Sigmoid colon (tissue), 4 donors: ENCODE measurements around the gene MSH2.

ENCODE experiments used
- CTCF ChIP-seq, 4 experiments: fragments of 450-650 bp in 3 of 4; fragments of 200-600 bp in 1 of 4; IDR thresholded peaks; one replicate each; pipeline ENCODE4 v1.5.1; 2016 to 2019; ENCODE audit warnings: antibody characterized with exemption in 4 of 4, mild to moderate bottlenecking in 3 of 4, moderate library complexity in 2 of 4
- POLR2A ChIP-seq, 2 donors: fragments of 450-650 bp; IDR thresholded peaks; one replicate each; pipeline ENCODE4 v1.6.1; 2016; ENCODE audit warnings: antibody characterized with exemption in 2 of 2, mild to moderate bottlenecking in 2 of 2, moderate library complexity in 2 of 2
- POLR2AphosphoS5 ChIP-seq, 4 donors: sonication (generic); formaldehyde crosslinking; IDR thresholded peaks; one replicate each; pipeline ENCODE4 v1.6.1; 2017; ENCODE audit warnings: antibody characterized with exemption in 4 of 4

GRCh38 chr2:47490406-47490805 lies 87.5 kb downstream of the MSH2 start:
- TF ChIP-seq CTCF (IDR thresholded peaks at IDR 0.05) (no peak), POLR2A (IDR thresholded peaks at IDR 0.05) (no peak), POLR2AphosphoS5 (IDR thresholded peaks at IDR 0.05) (no peak)
